MCF 10A (cell line): ENCODE measurements around the gene DISP2. TPM values are rescaled to one million over a fixed set of nuclear protein-coding genes. Genes with fewer than 3 reads are reported as not detected.

ENCODE experiments used
- BruUV-seq: library from RNA; stranded (reverse); fragments of 400-500 nt; replicated peaks from 2 replicates; lab custom pipeline; 2021; lab: Mats Ljungman, UMichigan
- CTCF ChIA-PET: fragments of 300-600 bp; sonication (Branson Sonifier 250); formaldehyde crosslinking; extraction: SDS; loops from one replicate; lab custom pipeline; 2021; ENCODE audit warnings: antibody characterized with exemption, inconsistent platforms; lab: Yijun Ruan, JAX
- POLR2A ChIA-PET: fragments of 300-600, 350-650 bp; sonication (Branson Sonifier 250); formaldehyde crosslinking; extraction: SDS; loops from one replicate; lab custom pipeline; 2020; ENCODE audit warnings: antibody characterized with exemption, inconsistent platforms; lab: Yijun Ruan, JAX
- DNase-seq: peaks from one replicate; pipeline ENCODE4 v3.0.0-alpha.2; 2018; ENCODE audit not compliant: unreplicated experiment
- H3K27ac Mint-ChIP-seq: one replicate; pipeline ENCODE4 v1.8.0; 2022; ENCODE audit warnings: mild to moderate bottlenecking, low read depth, mixed read lengths; ENCODE audit not compliant: unreplicated experiment
- H3K27me3 Mint-ChIP-seq: one replicate; pipeline ENCODE4 v1.8.0; 2022; ENCODE audit warnings: mixed read lengths; ENCODE audit not compliant: insufficient read depth, unreplicated experiment
- H3K36me3 Mint-ChIP-seq: one replicate; pipeline ENCODE4 v1.8.0; 2022; ENCODE audit warnings: mild to moderate bottlenecking, moderate library complexity, mixed read lengths; ENCODE audit not compliant: insufficient read depth, unreplicated experiment
- H3K4me1 Mint-ChIP-seq: one replicate; pipeline ENCODE4 v1.8.0; 2022; ENCODE audit warnings: mixed read lengths; ENCODE audit not compliant: insufficient read depth, unreplicated experiment
- H3K4me3 Mint-ChIP-seq: one replicate; pipeline ENCODE4 v1.8.0; 2022; ENCODE audit warnings: mild to moderate bottlenecking, moderate library complexity, mixed read lengths; ENCODE audit not compliant: unreplicated experiment
- H3K9me3 Mint-ChIP-seq: one replicate; pipeline ENCODE4 v1.8.0; 2022; ENCODE audit warnings: mixed read lengths; ENCODE audit not compliant: unreplicated experiment
- intact Hi-C: fragments of 100-400 bp; cut with micrococcal nuclease; formaldehyde crosslinking; loops from 2 replicates; pipeline ENCODE4 v1.14.1; 2022
- total RNA-seq: library from RNA; stranded (reverse); gene quantifications from 2 replicates; pipeline ENCODE4 v1.2.3, GENCODE V29; 2022
- TF ChIP-seq, protein P1 (sequence below): fragments of 200-600 bp; IDR thresholded peaks from one replicate; pipeline ENCODE4 v1.8.0; 2022; ENCODE audit warnings: antibody characterized with exemption, mild to moderate bottlenecking; ENCODE audit not compliant: unreplicated experiment

Gene DISP2
- total RNA-seq, 1 experiment from 2014 or later: 1.8 TPM

DNA sequence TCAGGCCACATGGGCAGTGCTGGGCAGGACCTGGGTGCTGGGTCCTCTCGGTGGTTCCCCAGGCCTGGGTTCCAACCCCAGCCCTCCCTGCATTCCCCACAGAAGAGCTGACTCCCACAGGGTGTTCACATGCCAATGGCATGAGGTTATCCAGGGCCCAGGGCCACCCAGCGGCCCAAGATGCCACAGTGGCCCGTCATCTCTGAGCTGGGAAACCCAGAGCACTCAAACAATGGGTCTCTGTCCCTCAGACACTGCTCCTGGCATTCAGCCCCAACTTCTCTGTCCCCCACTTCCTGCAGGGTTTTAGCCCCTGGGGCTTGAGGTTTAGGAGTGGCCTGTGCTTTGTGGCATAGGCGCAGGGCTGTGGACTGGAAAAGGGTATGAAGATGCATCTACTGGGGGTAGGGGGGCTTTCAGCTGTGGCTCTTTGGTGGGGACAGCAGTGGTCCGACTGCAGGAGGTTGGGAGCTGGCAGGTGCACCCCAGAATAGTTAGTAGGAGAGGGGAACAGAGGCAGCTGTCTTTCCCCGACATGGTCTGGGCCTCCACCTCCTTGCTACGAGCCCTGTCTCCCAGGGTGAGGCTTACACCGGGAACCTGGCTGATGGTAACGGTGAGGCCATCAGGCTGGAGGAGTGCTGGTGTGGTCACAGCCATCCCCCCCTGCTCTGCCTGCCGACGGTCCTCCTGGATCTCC is 18.9 kb upstream of the DISP2 start:
- intact Hi-C loops: loop anchor here (1.0 kb wide), 2 partner anchors 18 to 60 kb away; no protein-coding TSS in a partner anchor
- BruUV-seq: TSS peak; percentile 22
- Mint-ChIP-seq H3K27me3 (no peaks in the 10 kb centered on the region), H3K27ac (peak overlapping the region; percentile 79), H3K4me1 (peaks cover 47% of the 10 kb centered on the region), H3K9me3 (no peaks in the 10 kb centered on the region), H3K36me3 (peaks cover 14% of the 10 kb centered on the region), H3K4me3 (peak overlapping the region; percentile 79)
- TF ChIP-seq, protein P1, sequence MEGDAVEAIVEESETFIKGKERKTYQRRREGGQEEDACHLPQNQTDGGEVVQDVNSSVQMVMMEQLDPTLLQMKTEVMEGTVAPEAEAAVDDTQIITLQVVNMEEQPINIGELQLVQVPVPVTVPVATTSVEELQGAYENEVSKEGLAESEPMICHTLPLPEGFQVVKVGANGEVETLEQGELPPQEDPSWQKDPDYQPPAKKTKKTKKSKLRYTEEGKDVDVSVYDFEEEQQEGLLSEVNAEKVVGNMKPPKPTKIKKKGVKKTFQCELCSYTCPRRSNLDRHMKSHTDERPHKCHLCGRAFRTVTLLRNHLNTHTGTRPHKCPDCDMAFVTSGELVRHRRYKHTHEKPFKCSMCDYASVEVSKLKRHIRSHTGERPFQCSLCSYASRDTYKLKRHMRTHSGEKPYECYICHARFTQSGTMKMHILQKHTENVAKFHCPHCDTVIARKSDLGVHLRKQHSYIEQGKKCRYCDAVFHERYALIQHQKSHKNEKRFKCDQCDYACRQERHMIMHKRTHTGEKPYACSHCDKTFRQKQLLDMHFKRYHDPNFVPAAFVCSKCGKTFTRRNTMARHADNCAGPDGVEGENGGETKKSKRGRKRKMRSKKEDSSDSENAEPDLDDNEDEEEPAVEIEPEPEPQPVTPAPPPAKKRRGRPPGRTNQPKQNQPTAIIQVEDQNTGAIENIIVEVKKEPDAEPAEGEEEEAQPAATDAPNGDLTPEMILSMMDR: no peak
- peak; percentile 71 for DNase-seq
- ChIA-PET POLR2A (interaction anchor here (0.7 to 6.2 kb wide), 9 partner anchors 8 to 300 kb away, joined by 3 to 62 read pairs (median 7); partner anchors contain the start of genes INAFM2 and SRP14), CTCF (interaction anchor here (0.6 to 12.1 kb wide), 27 partner anchors 11 to 346 kb away, joined by 3 to 179 read pairs (median 5); partner anchors contain the start of genes ANKRD63, DISP2, INAFM2 and PAK6)

DNA sequence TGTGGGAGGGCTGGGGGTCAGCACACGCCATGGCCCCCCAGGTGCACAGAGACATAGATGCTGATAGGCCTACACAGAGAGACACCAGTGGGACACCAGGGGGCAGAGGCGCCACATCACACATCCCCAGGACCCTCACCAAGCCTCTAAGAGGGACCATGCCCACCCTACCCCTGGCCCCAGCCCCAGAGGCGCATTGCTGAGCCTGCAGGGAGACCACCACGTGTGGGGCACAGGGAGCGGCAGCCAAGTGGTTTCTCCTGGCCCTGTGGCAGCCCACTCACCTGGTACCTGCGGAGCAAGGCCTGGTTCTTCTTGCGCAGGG is 18.4 kb upstream of the DISP2 start:
- intact Hi-C loops: no loop called here
- Mint-ChIP-seq H3K4me1 (peaks cover 47% of the 10 kb centered on the region), H3K27ac (peak overlapping the region; percentile 79), H3K9me3 (no peaks in the 10 kb centered on the region), H3K27me3 (no peaks in the 10 kb centered on the region), H3K4me3 (peak overlapping the region; percentile 79), H3K36me3 (peaks cover 12% of the 10 kb centered on the region)
- BruUV-seq: no TSS peak
- DNase-seq: peak; percentile 22
- ChIA-PET POLR2A (interaction anchor here (0.8 to 6.2 kb wide), 10 partner anchors 9 to 109 kb away, joined by 3 to 62 read pairs (median 4); partner anchors contain the start of genes INAFM2 and KNSTRN), CTCF (interaction anchor here (0.6 to 12.1 kb wide), 17 partner anchors 11 to 345 kb away, joined by 3 to 179 read pairs (median 7); partner anchors contain the start of gene INAFM2)
- TF ChIP-seq, protein P1: no peak

DNA sequence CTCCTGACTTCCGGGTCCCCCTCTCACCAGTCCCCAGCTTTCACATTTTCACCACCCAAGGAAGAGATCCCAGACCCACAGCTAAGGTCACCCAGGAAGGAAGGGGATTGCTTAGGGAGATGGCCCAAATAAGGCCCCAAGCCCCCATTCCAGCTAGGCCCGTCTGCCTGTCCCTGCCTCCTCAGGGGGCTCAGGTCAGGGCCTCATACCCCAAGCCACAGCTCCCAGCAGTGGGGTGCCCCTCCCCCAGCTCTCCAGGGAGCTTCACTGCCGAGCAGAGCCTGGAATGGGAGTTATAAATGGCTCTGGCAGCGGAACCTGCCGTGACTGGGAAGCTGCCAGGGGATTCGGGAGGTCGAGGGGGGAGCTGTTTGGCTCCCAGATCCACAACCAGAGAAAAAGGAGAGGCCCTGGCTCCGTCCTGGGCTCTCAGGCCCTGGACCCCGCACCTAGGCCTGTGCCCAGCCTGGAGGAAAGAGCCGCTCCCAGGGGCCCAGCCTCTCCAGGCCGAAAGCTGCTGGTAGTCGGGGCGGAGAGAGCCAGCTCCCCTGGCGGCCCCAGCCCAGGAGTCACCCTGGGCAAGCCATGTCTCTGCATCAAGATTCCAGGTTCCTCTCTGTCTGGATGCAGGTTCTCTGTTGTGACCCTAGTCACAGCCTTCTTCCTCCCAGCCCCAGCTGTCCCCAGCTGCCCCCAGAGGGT is 17.8 kb upstream of the DISP2 start:
- peak overlapping the region; percentile 79 for H3K4me3 Mint-ChIP-seq
- no TSS peak for BruUV-seq
- peaks cover 44% of the 10 kb centered on the region for H3K4me1 Mint-ChIP-seq
- H3K27me3 Mint-ChIP-seq: no peaks in the 10 kb centered on the region
- H3K27ac Mint-ChIP-seq: peak overlapping the region; percentile 79
- ChIA-PET POLR2A (interaction anchor here (0.7 to 6.2 kb wide), 15 partner anchors 9 to 293 kb away, joined by 3 to 62 read pairs (median 4); partner anchors contain the start of genes INAFM2, IVD and KNSTRN), CTCF (interaction anchor here (0.6 to 12.1 kb wide), 16 partner anchors 12 to 262 kb away, joined by 3 to 179 read pairs (median 8); partner anchors contain the start of gene INAFM2)
- H3K9me3 Mint-ChIP-seq: no peaks in the 10 kb centered on the region
- TF ChIP-seq, protein P1: no peak
- DNase-seq: peak; percentile 65
- peaks cover 12% of the 10 kb centered on the region for H3K36me3 Mint-ChIP-seq
- intact Hi-C loops: loop anchor here (1.0 kb wide), 1 partner anchor 28 kb away; no protein-coding TSS in a partner anchor
